ENCODE data around the gene MYNN. TPM values are rescaled to one million over a fixed set of nuclear protein-coding genes. Genes with fewer than 3 reads are reported as not detected.
A peak's percentile ranks its signal among the peaks of the same experiment; 100 is the strongest.

Gene MYNN
- total RNA-seq, 8 experiments from 2014 or later = 13.4 to 26.4 (median 18.6) TPM

DNA sequence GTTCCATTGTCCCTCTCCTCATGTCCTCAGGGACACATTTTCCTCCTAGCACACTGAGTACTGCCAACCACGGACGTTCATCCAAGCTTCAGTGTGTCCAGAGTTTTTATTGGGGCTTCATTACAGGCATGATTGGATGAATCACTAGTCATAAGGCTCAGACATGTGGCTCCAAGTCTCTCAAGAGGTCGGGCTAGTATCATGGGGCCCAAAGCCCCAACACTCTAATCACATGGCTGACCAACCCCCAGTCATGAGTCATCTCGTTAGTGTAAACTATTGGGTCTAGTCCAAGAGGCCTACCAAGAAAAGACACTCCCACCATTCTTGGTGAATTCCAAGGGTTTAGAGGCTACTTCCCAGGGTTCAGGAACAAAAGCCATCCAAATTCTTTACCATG lies 12.7 kb upstream of the MYNN start:
- 13 to 100% (median 80%) methylated on average over 1 to 4 of the region's 4 CpGs; no CpG with 5 or more reads in 5 of the 10 experiments for WGBS, 10 experiments
- in situ Hi-C loops (cut with MboI; ENCODE audit: low pct_unique_long_range_greater_than_20kb in 2 of 9, low sequenced_read_pairs in 9 of 9, unreplicated experiment in 9 of 9) = loop anchor here in 1 of 9 experiments (25.0 kb wide), 1 partner anchor 623 kb away; no protein-coding TSS in a partner anchor
- Histone ChIP-seq H3K4me1 (replicated peaks in 1 of 2) (peaks cover 0 to 3% of the 10 kb centered on the region in 2 donors), H3K27ac (no peak overlapping the region), H3K4me3 (no peak overlapping the region)
- ATAC-seq (replicated peaks in 6 of 8) = peak in 2 of 8 experiments; percentile 2 to 40

DNA sequence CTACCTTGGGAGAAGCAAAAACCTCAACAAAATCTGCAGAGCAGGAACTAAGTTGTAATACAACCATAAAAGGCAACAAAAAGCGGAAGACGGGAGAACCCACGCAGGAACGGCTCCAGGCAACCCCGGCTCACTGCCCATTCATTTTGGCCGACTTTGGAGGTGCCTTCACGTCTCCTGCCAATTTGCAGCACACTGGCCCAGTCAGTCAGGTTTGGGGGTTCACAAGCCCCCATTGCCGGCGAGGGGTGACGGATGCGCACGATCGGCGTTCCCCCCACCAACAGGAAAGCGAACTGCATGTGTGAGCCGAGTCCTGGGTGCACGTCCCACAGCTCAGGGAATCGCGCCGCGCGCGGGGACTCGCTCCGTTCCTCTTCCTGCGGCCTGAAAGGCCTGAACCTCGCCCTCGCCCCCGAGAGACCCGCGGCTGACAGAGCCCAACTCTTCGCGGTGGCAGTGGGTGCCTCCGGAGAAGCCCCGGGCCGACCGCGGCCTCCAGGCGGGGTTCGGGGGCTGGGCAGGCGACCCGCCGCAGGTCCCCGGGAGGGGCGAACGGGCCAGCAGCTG lies 8.8 kb upstream of the MYNN start:
- Histone ChIP-seq H3K4me1 (replicated peaks in 1 of 2) (peaks cover 0 to 3% of the 10 kb centered on the region in 2 donors), H3K4me3 (peak overlapping the region; percentile 28 to 51 (median 45)), H3K27ac (peak overlapping the region; percentile 74 to 83)
- 0 to 60% (median 30%) methylated on average over 1 to 9 of the region's 46 CpGs; no CpG with 5 or more reads in 2 of the 10 experiments for WGBS, 10 experiments
- in situ Hi-C loops (cut with MboI; ENCODE audit: low pct_unique_long_range_greater_than_20kb in 2 of 9, low sequenced_read_pairs in 9 of 9, unreplicated experiment in 9 of 9) = loop anchor here in 1 of 9 experiments (25.0 kb wide), 1 partner anchor 627 kb away; no protein-coding TSS in a partner anchor
- ATAC-seq (replicated peaks in 6 of 8) = peak; percentile 7 to 60 (median 52)

DNA sequence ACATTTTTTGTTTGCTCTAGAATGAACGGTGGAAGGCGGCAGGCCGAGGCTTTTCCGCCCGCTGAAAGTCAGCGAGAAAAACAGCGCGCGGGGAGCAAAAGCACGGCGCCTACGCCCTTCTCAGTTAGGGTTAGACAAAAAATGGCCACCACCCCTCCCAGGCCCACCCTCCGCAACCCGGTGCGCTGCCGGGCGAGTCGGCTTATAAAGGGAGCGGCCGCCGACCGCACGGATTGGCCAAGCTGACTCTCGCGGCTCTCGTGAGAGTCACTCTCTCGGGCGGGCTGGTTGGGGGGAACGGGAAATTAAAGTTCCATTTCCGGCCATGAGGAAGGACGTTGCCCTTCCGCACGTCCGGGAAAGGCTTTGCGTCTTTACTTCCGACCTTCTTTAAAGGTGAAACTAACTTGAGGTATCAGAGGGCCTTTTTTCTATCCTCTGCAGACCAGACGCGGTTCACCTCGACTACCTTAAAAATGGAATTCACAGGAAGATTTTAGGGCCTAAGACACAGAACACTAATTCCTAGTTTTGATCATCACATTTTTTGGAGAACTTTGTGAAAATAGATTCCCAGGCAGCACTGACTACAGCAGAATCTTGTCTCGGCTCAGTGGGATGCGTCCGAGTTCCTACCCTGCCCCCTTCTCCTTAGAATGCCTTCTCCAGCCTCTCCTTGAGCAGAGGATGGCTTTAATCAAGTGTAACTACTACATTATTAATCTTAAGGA lies 8.1 kb upstream of the MYNN start, which contains the start of gene TERC:
TERC (minus strand) TSS at position 179 of the 731 bp plus-strand sequence.
- in situ Hi-C loops (cut with MboI; ENCODE audit: low pct_unique_long_range_greater_than_20kb in 2 of 9, low sequenced_read_pairs in 9 of 9, unreplicated experiment in 9 of 9) = loop anchor here in 1 of 9 experiments (25.0 kb wide), 1 partner anchor 628 kb away; no protein-coding TSS in a partner anchor
- peak; percentile 49 to 99 (median 98) for ATAC-seq (replicated peaks in 6 of 8)
- H3K27ac ChIP-seq = peak within 1 kb of the TSS; percentile 74 to 83
- H3K4me1 ChIP-seq (replicated peaks in 1 of 2) = peaks cover 0 to 3% of the 10 kb centered on the region in 2 donors
- H3K4me3 ChIP-seq = peak within 1 kb of the TSS; percentile 28 to 51 (median 45)
- 10 to 92% (median 58%) methylated on average over 2 to 26 of the region's 42 CpGs; no CpG with 5 or more reads in 2 of the 10 experiments for WGBS, 10 experiments

DNA sequence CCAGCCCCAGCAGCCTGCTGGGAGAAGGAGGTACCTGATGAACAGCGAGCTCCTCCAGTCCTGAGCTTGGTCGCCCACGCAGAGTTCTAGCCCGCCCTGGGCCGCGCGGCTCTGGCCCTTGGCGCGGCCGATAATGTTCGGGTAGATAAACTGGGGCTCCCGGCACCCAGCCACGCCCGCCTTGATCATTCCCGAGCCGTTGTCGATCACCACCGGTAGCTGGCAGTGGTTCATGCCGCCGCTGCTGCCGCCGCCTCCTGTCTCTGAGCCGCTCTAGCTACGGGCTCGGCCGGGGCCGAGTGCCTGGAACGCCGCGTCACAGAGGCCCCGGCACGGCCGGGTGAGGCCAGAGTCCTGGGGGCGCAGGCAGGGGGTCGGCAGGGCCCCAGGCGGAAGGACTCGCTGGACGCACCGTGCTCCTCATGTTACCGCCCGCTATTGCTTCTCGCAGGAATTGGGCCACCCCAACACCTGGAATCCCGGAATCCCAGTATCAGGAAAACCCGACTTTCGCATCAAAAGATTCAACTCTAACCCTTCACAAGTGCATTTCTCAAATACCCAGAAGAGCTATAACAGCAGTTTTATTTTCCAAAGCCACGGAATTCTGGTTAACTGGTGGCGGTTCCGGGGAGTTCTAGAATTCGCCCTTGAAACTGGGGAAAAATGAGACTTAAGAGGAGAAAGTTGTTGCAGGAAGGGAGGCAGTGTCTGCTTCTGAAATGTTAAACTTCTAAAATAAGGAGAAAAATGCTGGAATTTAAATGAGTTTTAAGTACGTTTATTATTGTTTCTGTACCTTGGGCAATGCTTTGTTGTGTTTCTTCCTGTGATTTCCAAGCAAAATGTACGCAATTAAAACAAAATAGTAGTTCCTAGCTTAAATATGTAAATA lies 3.7 kb upstream of the MYNN start, which contains the start of gene ACTRT3:
ACTRT3 (minus strand) TSS at position 275 of the 895 bp plus-strand sequence; CDS start at position 234, 41 bp downstream.
- ATAC-seq (replicated peaks in 6 of 8) = peak in 3 of 8 experiments; percentile 8 to 35 (median 16)
- peak within 1 kb of the TSS in 2 of 5 donors; percentile 4 to 14 for H3K4me3 ChIP-seq
- peaks cover 0 to 9% of the 10 kb centered on the region in 2 donors for H3K4me1 ChIP-seq (replicated peaks in 1 of 2)
- WGBS, 10 experiments = 0 to 75% (median 60%) methylated on average over 2 to 22 of the region's 51 CpGs
- no peak within 1 kb of the TSS for H3K27ac ChIP-seq
- in situ Hi-C loops (cut with MboI; ENCODE audit: low pct_unique_long_range_greater_than_20kb in 2 of 9, low sequenced_read_pairs in 9 of 9, unreplicated experiment in 9 of 9) = loop anchor here in 1 of 9 experiments (25.0 kb wide), 1 partner anchor 632 kb away; no protein-coding TSS in a partner anchor

DNA sequence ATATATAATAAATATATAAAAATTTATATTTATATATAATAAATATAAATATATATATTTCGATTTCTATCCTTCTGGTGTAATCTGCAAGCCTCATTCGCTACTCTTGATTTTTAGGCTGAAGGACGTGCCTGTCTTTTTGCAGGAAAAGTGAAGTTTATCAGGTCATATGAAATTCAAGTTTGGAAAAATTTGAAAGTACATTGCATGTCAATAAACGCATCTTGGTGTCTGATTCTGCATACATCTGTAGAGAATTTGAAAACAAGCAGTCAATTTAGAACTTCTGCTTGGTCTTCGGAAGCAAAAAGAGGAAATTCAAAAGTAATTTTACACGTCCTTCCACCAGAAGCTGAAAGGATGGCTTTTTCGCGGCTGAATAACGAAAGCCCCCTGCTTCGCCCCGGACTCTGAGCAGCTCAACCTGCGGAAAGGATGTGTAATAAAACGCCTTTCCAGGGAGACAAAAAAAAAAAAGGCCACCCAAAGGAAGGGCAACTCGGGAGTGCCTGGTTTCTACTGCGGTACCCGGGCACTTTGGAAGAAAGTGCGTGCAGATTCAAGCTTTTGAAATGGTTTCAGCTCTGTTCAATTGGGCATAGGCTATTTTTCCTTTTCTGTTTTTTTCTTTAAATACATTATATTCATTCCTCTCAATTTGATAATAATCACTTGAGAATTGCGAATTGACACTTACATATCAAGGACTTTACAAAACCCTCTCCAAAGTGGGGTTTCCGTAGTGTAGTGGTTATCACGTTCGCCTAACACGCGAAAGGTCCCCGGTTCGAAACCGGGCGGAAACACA lies 1.5 kb upstream of the MYNN start:
- peak overlapping the region; percentile 92 to 98 for H3K27ac ChIP-seq
- ATAC-seq (replicated peaks in 6 of 8) = peak; percentile 3 to 33 (median 16)
- H3K4me1 ChIP-seq (replicated peaks in 1 of 2) = peaks cover 0 to 21% of the 10 kb centered on the region in 2 donors
- in situ Hi-C loops (cut with MboI; ENCODE audit: low pct_unique_long_range_greater_than_20kb in 2 of 9, low sequenced_read_pairs in 9 of 9, unreplicated experiment in 9 of 9) = loop anchor here in 1 of 9 experiments (25.0 kb wide), 1 partner anchor 634 kb away; no protein-coding TSS in a partner anchor
- WGBS, 10 experiments = 0 to 4% (median 0%) methylated on average over 4 to 27 of the region's 27 CpGs
- H3K4me3 ChIP-seq = peak overlapping the region; percentile 61 to 100 (median 97)

DNA sequence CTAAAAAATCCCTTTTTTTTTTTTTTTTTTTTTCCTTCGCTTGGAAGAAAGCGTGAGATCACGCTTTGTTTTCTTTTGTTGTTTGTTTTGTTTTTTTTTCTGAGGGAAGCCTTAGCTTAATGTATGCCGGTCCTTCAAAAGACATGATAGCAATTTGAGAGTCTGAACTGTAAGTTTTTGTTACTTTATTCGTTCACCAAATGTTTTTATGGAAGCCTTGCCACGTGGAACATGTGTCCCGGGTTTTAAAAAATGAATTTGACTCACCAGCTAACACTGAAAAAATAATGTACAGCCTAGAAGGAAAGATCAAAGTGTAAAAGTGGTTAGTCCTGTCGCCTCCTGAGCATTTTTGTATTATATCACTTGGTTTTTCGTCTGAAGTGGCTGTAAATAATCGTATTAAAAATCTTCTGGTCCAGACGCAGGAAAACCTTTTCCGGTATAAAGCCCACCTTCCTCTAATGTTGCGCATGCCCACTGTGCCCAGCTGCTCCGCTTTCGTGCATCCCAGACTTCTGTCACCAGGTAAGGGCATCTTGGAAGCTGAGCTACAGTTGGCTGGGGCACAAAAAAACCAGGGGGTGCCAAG lies 795 bp upstream of the MYNN start:
- 0 to 2% (median 0%) methylated on average over 7 to 15 of the region's 15 CpGs for WGBS, 10 experiments
- H3K27ac ChIP-seq = peak overlapping the region; percentile 92 to 98
- in situ Hi-C loops (cut with MboI; ENCODE audit: low pct_unique_long_range_greater_than_20kb in 2 of 9, low sequenced_read_pairs in 9 of 9, unreplicated experiment in 9 of 9) = loop anchor here in 1 of 9 experiments (25.0 kb wide), 1 partner anchor 635 kb away; no protein-coding TSS in a partner anchor
- peak overlapping the region; percentile 61 to 100 (median 97) for H3K4me3 ChIP-seq
- H3K4me1 ChIP-seq (replicated peaks in 1 of 2) = peaks cover 0 to 21% of the 10 kb centered on the region in 2 donors
- ATAC-seq (replicated peaks in 6 of 8) = peak; percentile 10 to 66 (median 52)

DNA sequence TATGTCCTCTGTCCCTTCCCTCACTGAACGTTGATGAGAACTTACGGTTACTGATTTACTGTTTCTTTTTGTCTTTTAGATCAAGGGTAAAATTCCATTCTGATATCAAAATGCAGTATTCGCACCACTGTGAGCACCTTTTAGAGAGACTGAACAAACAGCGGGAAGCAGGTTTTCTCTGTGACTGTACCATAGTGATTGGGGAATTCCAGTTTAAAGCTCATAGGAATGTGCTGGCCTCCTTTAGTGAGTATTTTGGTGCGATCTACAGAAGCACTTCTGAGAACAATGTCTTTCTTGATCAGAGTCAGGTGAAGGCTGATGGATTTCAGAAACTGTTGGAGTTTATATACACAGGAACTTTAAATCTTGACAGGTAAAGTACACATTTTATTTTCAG lies 990 bp downstream of the MYNN start:
- no peak for ATAC-seq (replicated peaks in 6 of 8)
- in situ Hi-C loops (cut with MboI; ENCODE audit: low pct_unique_long_range_greater_than_20kb in 2 of 9, low sequenced_read_pairs in 9 of 9, unreplicated experiment in 9 of 9) = loop anchor here in 1 of 9 experiments (25.0 kb wide), 1 partner anchor 637 kb away; no protein-coding TSS in a partner anchor
- Histone ChIP-seq H3K4me3 (peak overlapping the region; percentile 61 to 100 (median 97)), H3K4me1 (replicated peaks in 1 of 2) (peaks cover 0 to 21% of the 10 kb centered on the region in 2 donors), H3K27ac (peak overlapping the region in 1 of 2 donors; percentile 92)
- 23 to 100% (median 30%) methylated on average over 1 to 5 of the region's 5 CpGs; no CpG with 5 or more reads in 1 of the 10 experiments for WGBS, 10 experiments

DNA sequence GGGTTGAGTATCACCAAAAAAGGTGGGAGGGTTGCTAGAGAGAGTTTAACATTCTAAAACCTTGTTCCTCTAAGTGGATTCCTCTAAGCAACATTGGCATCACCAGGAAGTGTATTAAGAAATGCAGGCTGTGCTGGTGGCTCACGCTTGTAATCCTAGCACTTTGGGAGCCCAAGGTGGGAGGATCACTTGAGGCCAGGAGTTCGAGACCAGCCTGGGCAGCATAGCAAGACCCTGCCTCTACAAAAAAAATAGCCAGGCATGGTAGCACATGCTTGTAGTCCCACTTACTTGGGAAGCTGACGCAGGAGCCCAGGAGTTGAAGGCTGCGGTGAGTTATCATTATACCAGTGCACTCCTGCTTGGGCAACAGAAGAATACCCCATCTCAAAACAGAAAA lies 4.6 kb downstream of the MYNN start:
- in situ Hi-C loops (cut with MboI; ENCODE audit: low pct_unique_long_range_greater_than_20kb in 2 of 9, low sequenced_read_pairs in 9 of 9, unreplicated experiment in 9 of 9) = loop anchor here in 1 of 9 experiments (25.0 kb wide), 1 partner anchor 184 kb away; the partner anchor contains the start of gene SEC62
- Histone ChIP-seq H3K4me3 (no peak overlapping the region), H3K27ac (no peak overlapping the region), H3K4me1 (replicated peaks in 1 of 2) (peaks cover 0 to 21% of the 10 kb centered on the region in 2 donors)
- ATAC-seq (replicated peaks in 6 of 8) = no peak
- WGBS, 10 experiments = 50 to 100% (median 82%) methylated on average over 1 to 3 of the region's 4 CpGs; no CpG with 5 or more reads in 2 of the 10 experiments

DNA sequence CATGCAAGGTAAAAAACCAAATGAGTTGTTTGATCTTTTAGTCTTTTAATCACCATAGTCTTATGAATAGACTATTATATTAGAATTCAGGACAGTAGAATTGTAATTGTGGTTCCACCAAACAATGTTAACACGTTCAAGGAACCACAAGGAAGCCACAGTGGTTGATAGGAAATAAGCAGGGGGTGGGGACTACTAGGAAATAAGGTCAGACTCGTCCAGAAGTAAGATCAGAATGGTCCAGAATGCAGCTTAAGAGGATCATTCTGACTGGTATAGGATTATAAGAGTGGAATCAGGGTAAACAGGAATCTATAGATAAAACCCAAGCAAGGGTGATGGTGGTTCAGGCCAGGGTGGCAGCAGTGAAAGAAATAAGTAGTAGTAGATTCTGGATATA lies 7.5 kb downstream of the MYNN start:
- no peak overlapping the region for H3K4me3 ChIP-seq
- 63 to 100% (median 80%) methylated on average over 1 to 2 of the region's 2 CpGs for whole genome bisulfite sequencing, 10 experiments
- peaks cover 0 to 5% of the 10 kb centered on the region in 2 donors for H3K4me1 ChIP-seq (replicated peaks in 1 of 2)
- in situ Hi-C loops (cut with MboI; ENCODE audit: low pct_unique_long_range_greater_than_20kb in 2 of 9, low sequenced_read_pairs in 9 of 9, unreplicated experiment in 9 of 9) = loop anchor here in 1 of 9 experiments (25.0 kb wide), 1 partner anchor 182 kb away; the partner anchor contains the start of gene SEC62
- no peak overlapping the region for H3K27ac ChIP-seq
- ATAC-seq (replicated peaks in 6 of 8) = no peak

DNA sequence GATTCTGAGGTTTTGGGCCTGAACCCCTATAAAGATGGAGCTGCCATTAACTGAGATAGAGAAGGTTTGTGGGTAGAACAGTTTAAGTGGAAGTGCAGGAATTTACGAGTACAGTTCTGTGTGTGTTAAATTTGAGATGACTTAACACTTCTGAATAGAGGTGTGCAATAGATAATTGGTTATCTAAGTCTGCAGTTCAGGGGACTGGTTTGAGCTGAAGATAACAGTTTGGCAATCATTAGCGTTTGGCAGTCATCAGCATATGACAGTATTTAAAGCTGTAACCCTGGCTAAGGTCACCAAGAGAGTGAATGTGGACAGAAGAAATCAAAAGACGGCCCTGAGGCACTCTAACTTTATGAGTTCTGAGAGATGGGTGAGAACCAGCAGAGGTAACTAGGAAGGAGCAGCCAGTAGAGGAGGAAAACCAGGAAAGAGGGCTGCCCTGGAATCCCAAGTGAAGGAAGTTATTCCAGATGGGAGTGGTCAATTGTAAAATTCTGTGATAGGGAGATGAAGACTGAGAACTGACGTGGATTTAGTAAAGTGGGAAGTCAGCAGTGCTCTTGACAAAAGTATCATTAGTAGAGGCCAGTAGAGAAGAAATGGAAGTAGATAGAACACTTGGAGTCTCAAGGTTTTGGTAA lies 8.1 kb downstream of the MYNN start:
- ATAC-seq (replicated peaks in 6 of 8) = no peak
- no peak overlapping the region for H3K27ac ChIP-seq
- in situ Hi-C loops (cut with MboI; ENCODE audit: low pct_unique_long_range_greater_than_20kb in 2 of 9, low sequenced_read_pairs in 9 of 9, unreplicated experiment in 9 of 9) = loop anchor here in 1 of 9 experiments (25.0 kb wide), 1 partner anchor 181 kb away; the partner anchor contains the start of gene SEC62
- H3K4me3 ChIP-seq = no peak overlapping the region
- 82 to 100% (median 90%) methylated on average over 2 to 4 of the region's 4 CpGs for WGBS, 10 experiments
- H3K4me1 ChIP-seq (replicated peaks in 1 of 2) = no peaks in the 10 kb centered on the region

Data from motor neuron (in vitro differentiated cells).